ENCODE data around the gene ASB11.

- TF ChIP-seq CTCF (IDR thresholded peaks at IDR 0.05 in 8 of 11, conservative IDR thresholded peaks at IDR 0.05 in 3 of 11) (no peak), POLR2A (IDR thresholded peaks at IDR 0.05) (no peak)
Measured at GRCh38 chrX:15277604-15278003, 37.8 kb downstream of the ASB11 start.

Measured in spleen (tissue), 7 donors.